NCI-H748 (cell line): ENCODE data around the gene NCOR1.
"Not testable (repeated sequence)": the region's sequence is repeated elsewhere in the genome, so short reads cannot be mapped to it uniquely, and the experiment has no call there.

ENCODE experiments used
- DNase-seq: peaks from one replicate; lab custom pipeline; 2025; ENCODE audit not compliant: unreplicated experiment; lab: John Stamatoyannopoulos, UW

The NCOR1 gene

DNA sequence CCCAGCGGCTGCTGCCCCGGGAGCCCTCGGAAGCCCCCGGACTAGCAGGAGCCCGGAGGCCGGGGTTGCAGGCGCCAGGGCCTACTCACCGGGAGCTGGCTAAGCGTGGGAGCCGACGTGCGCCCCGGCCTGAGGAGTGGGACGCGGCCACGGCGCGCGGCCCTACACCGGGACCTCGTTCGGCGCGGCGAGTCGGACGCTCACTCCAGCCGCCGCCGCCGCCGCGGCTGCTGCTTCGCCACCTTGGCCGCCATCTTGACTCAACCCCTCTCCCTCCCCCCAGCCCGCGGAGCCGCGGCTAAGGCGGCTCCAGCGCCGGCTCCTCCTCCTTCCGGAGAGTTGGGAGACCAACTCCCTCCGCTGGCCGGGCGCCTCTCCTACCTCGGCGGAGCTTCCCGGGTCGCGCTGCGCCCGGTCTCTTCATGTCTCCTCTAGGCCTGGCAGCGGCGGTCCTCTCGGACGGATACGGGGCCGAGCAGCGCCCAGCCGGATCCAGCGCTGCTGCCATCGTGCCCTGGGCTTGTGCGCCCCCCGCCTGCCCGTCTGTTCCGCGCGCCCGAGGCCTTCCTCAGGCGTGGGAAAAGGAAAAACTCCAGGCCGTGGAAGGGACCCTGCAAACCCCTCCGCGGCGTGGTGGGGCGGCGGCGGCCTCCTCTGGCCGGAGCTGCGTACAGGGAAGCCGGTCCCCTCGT is at the start of gene NCOR1:
Gene NCOR1, minus strand, starts transcription at position 262 of the 692 bp plus-strand sequence. CDS start 20,965 bp downstream, outside the sequence.
- DNase-seq = peak; percentile 97

DNA sequence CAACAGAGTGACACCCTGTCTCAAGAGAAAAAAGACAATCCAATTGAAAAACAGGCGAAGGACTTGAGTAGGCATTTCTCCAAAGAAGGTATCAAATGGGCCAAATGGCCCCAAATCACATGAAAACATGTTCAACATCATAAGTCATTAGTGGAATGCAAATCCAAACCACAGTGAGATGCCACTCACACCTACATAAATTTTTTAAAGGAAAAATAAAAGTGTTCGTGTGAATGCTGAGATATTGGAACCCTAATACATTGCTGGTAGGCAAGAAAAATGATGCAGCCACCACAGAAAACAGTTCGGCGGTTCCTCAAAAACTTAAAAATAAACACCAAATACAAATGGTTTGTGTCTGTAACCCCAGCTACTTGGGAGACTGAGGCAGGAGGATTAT is 46.9 kb upstream of the NCOR1 start:
- DNase-seq = no peak

DNA sequence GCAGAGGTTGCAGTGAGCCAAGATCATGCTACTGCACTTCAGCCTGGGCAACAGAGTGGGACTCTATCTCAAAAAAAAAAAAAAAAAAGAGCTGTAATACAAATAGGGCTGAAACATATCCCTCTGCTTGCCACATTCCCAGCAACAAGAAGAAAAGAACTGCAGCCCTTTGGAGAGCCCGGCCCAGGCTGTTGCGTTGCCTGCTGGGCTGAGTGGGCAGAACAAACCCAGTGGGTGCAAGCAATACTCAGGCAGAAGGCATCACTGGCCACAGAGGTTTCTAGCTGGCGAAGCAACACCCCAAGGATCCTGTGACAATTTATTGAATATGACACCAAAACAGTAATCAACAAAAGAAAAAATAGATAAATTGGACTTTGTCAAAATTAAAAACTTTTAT is 45.7 kb upstream of the NCOR1 start:
- no peak for DNase-seq

DNA sequence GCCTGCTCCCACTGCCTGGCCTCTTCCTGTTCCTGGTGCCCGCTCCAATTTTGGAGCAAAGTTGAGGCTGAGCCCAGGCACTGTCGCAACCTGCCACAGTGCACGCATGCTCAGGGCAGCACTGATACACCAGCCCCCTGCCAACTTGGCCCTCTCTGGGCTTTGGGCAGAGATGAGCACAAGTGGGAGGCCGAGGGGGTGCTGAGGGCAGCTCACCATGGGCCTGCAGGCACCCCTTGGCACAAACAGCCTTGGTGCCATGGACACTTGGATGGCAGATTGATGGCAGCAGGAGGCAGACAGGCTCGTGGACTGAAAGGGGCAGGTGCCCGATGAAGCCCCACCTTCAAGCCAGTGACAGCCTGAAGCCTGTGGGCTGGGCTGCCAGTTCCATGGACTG is 44.6 kb upstream of the NCOR1 start:
- DNase-seq = no peak

DNA sequence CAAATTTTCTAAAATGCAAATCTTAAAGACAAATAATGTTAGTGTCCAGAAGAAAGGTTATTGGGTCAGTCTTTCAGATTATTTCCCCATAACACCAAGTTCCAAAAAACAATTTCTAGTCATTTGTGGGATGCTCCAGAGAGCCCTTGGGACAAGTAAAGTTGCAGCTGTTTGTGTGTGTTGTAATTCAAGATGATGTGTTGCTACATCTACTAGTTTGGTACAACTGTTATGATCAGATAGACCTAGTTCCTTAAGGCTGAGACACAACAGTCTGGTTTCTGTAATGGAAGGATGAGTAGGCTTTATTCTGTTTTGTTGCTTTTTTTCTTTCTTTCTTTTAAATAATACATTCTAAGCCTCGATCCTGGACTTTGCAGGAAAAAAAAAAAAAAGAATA is 43.6 kb upstream of the NCOR1 start:
- no peak for DNase-seq

DNA sequence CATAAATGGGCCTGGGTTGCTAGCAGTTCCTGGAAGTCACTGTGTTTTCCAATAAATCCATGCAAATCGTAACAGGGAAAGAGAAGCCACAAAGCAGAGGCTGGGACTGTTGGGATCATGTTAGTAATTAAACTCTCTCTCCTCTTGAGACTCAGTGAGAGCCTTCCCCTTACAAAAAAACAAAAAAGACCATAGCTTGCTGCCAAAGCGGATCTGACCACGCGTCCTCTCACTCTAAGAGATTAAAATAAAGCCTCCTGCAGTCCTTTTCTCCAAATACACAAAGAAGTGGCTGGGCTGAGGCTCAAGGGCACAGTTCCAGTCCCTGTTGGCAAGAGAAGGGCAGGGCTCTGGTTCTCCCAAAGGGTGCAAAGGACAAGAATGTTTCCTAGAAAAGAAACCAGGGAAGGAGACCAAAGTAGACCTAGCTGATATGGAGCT is 40.2 kb upstream of the NCOR1 start:
- DNase-seq = no peak

DNA sequence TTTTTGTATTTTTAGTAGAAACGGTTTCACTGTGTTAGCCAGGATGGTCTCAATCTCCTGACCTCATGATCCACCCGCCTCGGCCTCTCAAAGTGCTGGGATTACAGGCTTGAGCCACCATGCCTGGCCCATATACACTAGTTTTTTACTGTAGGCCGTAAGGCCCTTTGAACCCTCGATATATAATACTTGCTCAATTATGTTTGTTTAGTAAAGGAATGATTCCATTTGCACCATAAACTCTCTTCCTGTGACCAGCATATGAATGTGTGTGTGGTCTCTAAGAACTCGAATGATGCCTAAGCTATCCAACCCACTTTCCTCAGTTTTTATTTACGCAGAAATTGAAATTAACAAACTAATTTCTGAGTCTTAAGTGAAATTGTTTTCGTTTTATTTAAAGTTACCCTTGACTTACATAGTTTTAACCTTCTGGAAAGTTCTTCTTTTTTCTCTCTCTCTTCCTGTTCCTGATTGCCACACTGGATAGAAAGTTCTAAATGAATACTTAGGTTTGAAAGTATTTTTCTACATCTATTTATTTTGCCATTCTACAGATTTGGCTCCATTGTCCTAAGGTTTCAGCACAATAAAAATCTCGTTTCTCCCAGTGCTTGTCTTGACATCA is 39.6 kb upstream of the NCOR1 start:
- no peak for DNase-seq

DNA sequence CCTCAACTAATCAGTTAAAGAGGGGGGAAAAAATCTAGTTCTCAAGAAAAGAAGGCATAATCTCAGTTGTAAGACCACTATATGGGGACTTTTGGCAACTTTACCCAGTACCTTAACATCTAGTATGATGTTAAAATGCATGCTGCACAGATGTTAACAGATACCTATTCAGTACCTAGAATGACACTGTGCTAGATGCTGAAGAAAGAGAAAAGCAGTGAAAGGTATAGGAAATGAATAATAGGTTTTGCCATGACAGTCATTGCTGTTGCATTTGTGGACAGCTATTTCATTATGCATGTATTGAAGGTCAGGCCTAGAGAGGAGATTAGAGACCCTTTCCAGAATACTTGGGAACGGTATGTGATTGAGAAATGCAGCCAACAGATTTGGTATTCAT is 36.2 kb upstream of the NCOR1 start:
- no peak for DNase-seq

DNA sequence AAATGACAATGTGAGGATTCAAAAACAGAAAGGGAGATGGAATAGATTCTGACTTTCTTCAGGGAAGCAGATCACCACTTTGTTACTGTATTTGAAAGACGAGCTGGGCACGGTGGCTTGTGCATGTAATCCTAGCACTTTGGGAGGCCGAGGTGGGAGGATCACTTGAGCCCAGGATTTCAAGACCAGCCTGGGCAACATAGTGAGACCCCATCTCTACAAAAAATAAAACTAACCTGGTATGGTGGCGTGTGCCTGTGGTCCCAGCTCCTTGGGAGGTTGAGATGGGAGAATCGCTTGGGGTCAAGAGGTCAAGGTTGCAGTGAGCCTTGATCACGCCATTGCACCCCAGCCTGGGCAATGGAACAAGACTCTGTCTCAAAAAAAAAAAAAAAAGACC is 35.7 kb upstream of the NCOR1 start:
- DNase-seq = no peak

DNA sequence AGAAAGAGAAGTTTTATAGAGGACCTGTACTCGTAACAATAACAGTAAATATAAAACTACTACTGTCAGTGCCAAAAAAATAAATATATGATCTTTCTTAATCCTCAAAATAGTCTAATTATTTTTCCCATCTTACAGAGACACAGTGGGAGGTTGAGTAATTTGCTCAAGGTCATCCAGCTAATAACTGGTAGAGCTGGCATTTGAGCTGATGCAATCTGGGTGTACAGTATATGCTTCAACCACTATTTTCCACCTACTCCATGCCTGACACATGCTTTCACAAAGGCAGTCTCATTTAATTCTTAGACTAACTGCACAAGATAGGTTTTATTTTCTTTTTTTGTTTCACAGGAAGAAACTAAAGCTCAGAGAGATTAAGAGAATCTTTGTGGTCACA is 35.3 kb upstream of the NCOR1 start:
- DNase-seq = no peak

DNA sequence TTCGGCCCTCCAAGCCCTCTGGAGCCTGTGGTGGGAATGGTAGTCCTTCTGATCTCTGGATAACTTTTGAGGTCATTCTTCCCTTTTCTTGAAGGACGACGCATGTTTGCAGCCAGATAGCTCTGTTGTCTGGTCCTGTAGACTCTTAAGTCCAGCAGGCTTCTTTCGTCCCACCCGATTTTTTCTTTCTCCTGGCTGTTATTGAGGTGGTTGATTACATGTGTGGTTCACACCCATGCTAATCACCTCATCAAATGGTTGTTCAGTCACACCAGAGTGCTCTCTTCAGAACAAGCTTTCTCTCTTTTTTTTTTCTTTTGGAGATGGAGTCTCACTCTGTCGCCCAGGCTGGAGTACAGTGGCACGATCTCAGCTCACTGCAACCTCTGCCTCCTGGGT is 32.3 kb upstream of the NCOR1 start:
- no peak for DNase-seq

DNA sequence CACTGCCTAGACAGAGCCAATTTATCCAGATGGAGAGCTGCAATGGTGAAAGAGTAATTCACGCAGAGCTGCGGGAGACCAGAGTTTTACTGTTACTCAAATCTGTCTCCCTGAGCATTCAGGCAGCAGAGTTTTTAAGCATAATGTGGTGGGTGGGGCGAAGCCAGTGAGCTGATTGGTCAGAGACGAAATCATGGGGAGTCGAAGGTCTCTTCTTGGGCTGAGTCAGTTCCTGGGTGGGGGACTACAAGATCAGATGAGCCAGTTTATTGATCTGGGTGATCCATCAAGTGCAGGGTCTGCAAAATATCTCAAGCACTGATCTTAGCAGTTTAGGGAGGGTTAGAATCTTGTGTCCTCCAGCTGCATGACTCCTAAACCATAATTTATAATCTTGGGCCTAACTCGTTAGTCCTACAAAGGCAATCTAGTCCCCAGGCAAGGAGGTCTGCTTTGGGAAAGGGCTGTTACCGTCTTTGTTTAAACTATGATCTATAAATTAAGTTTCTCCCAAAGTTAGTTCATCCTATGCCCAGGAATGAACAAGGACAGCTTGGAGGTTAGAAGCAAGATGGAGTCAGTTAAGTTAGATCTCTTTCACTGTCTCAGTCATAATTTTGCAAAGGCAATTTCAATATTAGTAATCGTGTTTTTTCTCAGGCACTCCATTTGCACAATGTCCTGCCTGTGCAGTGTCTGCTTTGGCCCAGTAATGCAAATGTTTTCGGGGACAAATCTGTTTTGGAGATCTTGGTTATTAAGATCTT is 28.6 kb upstream of the NCOR1 start:
- DNase-seq = no peak

DNA sequence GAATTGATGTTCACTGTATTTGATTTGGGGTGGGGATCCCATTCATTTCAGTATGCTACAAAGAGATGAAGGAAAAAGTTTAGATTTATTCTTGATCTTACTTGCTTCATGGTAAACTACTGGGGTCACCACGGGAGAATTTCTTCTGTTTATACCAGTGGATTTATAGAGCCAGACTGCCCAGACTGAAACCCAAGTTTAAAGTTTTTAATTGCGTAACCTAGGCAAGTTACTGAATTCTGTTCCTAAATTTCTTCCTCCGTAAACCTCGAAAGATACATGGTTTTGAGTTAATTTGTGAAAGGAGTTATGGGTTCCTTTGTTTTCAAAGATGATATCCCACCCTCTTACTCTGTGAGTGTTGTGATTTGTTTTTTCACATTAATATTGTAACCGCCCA is 28.1 kb upstream of the NCOR1 start:
- no peak for DNase-seq

DNA sequence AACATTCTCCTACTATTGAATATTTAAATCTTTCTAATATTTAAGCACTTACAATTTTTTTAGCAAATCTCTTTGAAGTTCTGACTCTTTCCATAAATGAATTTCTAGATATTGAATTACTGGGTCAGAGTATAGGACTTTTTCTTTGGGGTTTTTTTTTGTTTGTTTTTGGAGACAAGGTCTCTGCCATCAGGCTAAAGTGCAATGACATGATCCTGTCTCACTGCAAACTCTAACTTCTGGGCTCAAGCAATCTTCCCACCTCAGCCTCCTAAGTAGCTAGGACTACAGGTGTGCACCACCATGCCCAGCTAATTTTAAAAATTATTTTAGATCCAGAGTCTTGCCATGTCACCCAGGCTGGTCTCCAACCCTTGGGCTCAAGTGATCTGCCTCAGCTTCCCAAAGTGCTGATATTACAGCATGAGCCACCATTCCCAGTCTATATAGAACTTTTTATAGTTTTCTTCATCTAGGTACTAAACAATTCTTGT is 26.6 kb upstream of the NCOR1 start:
- DNase-seq = no peak

DNA sequence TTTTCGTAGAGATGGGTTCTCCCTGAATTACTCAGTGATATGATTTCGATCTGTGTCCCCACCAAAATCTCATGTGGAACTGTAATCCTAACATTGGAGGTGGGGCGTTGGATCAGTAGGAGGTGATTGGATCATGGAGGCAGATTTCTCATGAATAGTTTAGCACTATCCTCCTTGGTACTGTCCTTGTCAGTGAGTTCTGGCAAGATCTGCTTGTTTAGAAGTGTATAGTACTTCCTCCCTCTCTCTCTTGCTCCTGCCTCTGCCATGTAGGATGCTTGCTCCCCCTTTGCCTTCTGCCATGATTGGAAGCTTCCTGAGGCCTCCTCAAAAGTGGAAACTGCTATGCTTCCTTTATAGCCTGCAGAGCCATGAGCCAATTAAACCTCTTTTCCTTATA is 24.6 kb upstream of the NCOR1 start:
- DNase-seq = no peak

DNA sequence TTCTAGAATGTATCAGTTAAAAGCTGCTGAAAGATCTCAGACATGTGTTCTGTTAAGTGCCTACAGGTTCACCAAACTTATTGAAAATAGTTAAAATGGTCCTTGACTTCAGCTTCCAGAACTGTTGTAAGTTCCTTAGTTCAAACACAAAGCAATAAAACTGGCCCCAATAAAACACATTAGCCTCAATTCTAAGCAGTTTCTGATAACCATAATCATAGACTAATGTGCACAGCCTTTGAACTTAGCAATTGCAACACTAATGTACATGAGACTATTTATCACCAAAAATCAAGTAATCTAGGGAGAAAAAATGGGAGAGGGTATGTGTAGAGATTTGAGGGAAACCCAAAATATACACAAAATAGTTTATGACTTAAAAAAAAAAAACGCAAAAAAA is 17.1 kb upstream of the NCOR1 start:
- no peak for DNase-seq

DNA sequence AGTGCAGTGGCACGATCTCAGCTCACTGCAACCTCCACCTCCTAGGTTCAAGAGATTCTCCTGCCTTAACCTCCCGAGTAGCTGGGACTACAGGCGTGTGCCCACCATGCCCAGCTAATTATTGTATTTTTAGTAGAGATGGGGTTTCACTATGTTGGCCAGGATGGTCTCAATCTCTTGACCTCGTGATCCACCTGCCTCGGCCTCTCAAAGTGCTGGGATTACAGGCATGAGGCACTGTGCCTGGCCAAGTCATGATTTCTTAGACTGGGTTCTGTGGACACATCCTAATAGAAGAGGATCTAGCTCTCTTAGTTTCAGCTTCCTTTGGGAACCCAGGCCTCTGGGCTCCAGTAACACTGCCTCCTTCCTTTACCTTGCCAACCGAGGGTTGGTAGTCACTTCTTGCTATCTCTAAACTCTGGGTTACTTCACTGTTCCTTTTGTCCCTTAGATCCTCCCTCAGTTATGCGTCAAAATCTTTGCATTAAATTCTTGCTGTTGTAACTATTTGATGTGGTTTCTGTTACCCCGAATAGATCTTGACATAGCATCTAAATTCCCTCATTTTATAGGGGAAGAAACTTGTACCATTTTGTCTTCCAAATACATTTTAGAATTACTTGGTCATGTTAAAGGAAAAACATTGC is 14.7 kb upstream of the NCOR1 start:
- not testable (repeated sequence) for DNase-seq

DNA sequence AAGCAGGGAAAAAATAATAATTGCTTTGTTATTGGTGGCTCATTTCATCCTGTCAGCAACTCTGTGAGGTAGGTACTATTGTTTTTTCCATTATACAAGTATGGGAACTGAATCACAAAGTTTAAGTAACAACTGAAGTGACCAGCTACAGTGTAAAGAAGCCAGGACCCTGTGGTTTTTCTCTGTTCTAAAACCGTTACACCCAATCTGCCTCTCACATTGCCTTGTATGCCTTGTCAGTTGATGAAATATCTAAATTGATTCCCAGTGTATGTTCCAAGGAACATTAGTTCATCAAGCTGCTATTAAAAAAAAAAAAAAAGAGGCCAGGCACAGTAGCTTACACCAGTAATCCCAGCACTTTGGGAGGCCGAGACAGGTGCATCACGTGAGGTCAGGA is 7.1 kb upstream of the NCOR1 start:
- no peak for DNase-seq

DNA sequence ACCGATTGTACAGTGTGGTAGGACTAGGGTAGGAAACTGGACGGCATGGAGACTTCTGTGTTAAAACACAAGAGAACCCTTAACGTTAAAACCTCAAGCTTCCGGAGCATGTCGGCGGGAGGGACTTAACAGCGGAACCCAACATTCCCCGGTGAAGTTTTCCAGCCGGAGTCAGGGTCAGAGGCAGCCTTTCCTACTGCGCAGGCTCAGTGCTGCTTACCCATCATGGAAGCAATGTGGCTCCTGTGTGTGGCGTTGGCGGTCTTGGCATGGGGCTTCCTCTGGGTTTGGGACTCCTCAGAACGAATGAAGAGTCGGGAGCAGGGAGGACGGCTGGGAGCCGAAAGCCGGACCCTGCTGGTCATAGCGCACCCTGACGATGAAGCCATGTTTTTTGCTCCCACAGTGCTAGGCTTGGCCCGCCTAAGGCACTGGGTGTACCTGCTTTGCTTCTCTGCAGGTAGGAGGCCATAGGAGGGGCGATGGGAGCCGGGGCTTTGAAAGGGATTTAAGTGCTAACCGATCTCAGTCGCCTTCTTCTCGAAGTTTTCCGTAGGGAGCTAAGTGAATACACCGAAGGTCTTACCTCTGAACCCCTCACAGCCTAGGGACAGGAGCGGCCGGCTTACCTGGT is 1.8 kb upstream of the NCOR1 start, which contains the start of gene PIGL:
Gene PIGL, plus strand, starts transcription at position 209 of the 634 bp plus-strand sequence. Its CDS starts 17 bp downstream, at position 226.
- peak; percentile 95 for DNase-seq

DNA sequence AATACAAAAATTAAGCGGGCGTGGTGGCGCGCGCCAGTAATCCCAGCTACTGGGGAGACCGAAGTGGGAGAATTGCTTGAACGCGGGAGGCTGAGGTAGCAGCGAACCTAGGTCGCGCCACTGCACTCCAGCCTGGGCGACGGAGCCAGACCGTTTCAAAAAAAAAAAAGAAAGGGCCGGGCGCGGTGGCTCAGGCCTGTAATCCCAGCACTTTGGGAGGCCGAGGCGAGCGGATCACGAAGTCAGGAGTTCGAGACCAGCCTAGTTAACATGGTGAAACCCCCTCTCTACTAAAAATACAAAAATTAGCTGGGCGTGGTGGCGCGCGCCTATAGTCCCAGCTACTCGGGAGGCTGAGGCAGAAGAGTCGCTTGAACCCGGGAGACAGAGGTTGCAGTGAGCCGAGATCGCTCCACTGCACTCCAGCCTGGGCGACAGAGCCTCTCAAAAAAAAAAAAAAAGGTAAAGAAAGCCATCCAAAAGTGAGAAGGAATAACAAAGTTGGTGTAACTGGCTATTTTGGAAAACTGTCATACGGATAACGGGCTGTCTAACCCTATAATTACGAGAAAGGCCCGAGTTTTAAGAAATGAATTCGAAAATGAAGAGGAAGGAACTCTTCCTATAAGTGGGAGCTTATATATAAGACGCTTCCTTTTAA is 1.1 kb upstream of the NCOR1 start:
- DNase-seq = not testable (repeated sequence)
